Testis (tissue), 3 donors: Measurements from ENCODE around the gene SBNO2. TPM values are rescaled to one million over a fixed set of nuclear protein-coding genes. Genes with fewer than 3 reads are reported as not detected.

Source experiments
- DNase-seq: peaks from one replicate; pipeline ENCODE4 v3.0.0-alpha.2; 2019
- H3K27ac ChIP-seq, 2 donors: fragments of 200-600 bp; sonication (generic); one replicate each; pipeline ENCODE4 v1.5.1; 2019
- H3K27me3 ChIP-seq: fragments of 200-600 bp; sonication (generic); one replicate; pipeline ENCODE4 v1.5.1; 2019
- H3K36me3 ChIP-seq: fragments of 200-600 bp; sonication (generic); one replicate; pipeline ENCODE4 v1.5.1; 2017; ENCODE audit warnings: low read depth; ENCODE audit errors: missing control alignments
- H3K4me1 ChIP-seq: fragments of 200-600 bp; sonication (generic); one replicate; pipeline ENCODE4 v1.5.1; 2019
- H3K4me3 ChIP-seq, 2 donors: fragments of 200-600 bp; sonication (generic); one replicate each; pipeline ENCODE4 v1.5.1; 2017 to 2019
- H3K9me3 ChIP-seq: fragments of 200-600 bp; sonication (generic); one replicate; pipeline ENCODE4 v1.5.1; 2017
- POLR2A ChIP-seq: fragments of 450-650 bp; IDR thresholded peaks from one replicate; pipeline ENCODE4 v1.6.1; 2017; ENCODE audit warnings: antibody characterized with exemption, mild to moderate bottlenecking, moderate library complexity
- WGBS, 2 donors: methylation state at CpG; one replicate each; pipeline ENCODE4 v1.1.5; 2018; 5-methylcytosine and 5-hydroxymethylcytosine counted together
- intact Hi-C: fragments of 100-400 bp; cut with DNase I; formaldehyde crosslinking; loops from one replicate; pipeline ENCODE4 v1.15.1; 2023; ENCODE audit warnings: low total_unique reads
- polyA plus RNA-seq: library from polyadenylated mRNA; stranded (reverse); fragments of 350-450 nt; fragmentation: Illumina TruSeq; extraction: RNeasy Lipid Tissue Mini Kit (QIAGEN cat#74804); gene quantifications from one replicate; pipeline ENCODE4 v1.2.3, GENCODE V29; 2014; ENCODE audit warnings: low read depth, low replicate concordance; ENCODE audit not compliant: insufficient read depth
- total RNA-seq, 2 donors: library from RNA; depleted of rRNA; stranded (reverse); fragments of >200 nt; gene quantifications; one replicate each; pipeline ENCODE4 v1.2.3, GENCODE V29; 2016
- TF ChIP-seq, protein P1 (sequence below), 3 experiments: fragments of 450-650 bp in 2 of 3; fragments of 200-600 bp in 1 of 3; sonication (generic) in 1 of 3; IDR thresholded peaks; one replicate each; pipeline ENCODE4 v1.5.1; 2016 to 2019; ENCODE audit warnings: antibody characterized with exemption in 3 of 3, mild to moderate bottlenecking in 2 of 3, moderate library complexity in 1 of 3

The SBNO2 gene
- total and polyA plus RNA-seq, 3 donors from 2014 or later, result 34.3 to 65.0 (median 58.9) TPM

DNA sequence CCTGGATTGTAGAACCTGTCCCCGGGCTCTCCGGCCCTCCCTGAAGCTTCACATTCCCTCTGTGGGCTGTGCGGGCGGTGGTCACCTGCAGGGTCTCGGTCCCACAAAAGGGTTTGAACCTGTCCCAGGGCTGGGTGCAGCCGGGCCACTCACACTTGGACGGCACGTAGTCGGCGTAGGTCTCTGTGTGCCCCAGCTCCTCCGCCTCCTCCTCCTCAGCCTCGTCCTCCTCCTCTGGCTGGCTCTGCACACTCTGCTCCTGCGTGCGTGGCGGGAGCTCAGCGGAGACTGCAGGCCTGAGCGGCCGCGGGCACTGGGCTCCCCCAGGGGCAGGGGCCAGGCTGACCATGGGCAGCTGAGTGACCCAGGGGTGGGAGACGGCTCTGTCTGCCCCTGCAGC lies 50.7 kb downstream of the SBNO2 start:
- Histone ChIP-seq H3K27ac (no peak overlapping the region), H3K27me3 (no peaks in the 10 kb centered on the region), H3K9me3 (no peaks in the 10 kb centered on the region), H3K4me3 (no peak overlapping the region), H3K36me3 (peaks cover 4% of the 10 kb centered on the region), H3K4me1 (no peaks in the 10 kb centered on the region)
- 89 to 95% methylated on average over 4 to 20 of the region's 20 CpGs for WGBS, 2 donors
- no peak for TF ChIP-seq POLR2A
- TF ChIP-seq, protein P1, sequence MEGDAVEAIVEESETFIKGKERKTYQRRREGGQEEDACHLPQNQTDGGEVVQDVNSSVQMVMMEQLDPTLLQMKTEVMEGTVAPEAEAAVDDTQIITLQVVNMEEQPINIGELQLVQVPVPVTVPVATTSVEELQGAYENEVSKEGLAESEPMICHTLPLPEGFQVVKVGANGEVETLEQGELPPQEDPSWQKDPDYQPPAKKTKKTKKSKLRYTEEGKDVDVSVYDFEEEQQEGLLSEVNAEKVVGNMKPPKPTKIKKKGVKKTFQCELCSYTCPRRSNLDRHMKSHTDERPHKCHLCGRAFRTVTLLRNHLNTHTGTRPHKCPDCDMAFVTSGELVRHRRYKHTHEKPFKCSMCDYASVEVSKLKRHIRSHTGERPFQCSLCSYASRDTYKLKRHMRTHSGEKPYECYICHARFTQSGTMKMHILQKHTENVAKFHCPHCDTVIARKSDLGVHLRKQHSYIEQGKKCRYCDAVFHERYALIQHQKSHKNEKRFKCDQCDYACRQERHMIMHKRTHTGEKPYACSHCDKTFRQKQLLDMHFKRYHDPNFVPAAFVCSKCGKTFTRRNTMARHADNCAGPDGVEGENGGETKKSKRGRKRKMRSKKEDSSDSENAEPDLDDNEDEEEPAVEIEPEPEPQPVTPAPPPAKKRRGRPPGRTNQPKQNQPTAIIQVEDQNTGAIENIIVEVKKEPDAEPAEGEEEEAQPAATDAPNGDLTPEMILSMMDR (IDR thresholded peaks at IDR 0.05), result no peak
- DNase-seq, result no peak
- intact Hi-C loops, result no loop called here

DNA sequence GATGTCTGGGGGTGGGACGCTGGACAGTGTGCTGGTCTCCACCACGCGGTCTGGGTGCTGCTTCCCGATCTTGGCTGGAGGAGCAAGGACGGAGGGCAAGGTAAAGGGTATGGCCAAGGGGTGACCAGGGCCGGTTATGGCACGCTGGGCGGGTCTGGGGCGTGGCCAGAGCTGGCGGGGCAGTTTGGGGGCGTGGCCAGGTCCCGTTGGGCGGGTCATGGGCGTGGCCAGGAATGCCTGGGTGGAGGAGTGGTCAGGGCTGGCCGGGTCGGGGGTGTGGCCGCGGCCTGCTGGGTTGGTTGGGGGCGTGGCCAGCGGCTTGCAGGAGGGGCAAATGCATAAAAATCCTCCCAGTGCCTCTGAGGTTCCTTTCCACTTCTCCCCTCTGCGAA lies 51.1 kb downstream of the SBNO2 start:
- Histone ChIP-seq H3K27me3 (no peaks in the 10 kb centered on the region), H3K4me1 (no peaks in the 10 kb centered on the region), H3K9me3 (no peaks in the 10 kb centered on the region), H3K36me3 (peaks cover 4% of the 10 kb centered on the region), H3K4me3 (no peak overlapping the region), H3K27ac (no peak overlapping the region)
- TF ChIP-seq, protein P1 (IDR thresholded peaks at IDR 0.05), result no peak
- no peak for TF ChIP-seq POLR2A
- DNase-seq, result peak; percentile 44
- 68 to 76% methylated on average over 17 to 20 of the region's 21 CpGs for WGBS, 2 donors
- intact Hi-C loops, result no loop called here

- H3K9me3 ChIP-seq, result no peaks in the 10 kb centered on the region
- TF ChIP-seq, protein P1 (IDR thresholded peaks at IDR 0.05), result no peak
- TF ChIP-seq POLR2A, result no peak
- no peak overlapping the region for H3K4me3 ChIP-seq
- intact Hi-C loops, result no loop called here
- no peak overlapping the region for H3K27ac ChIP-seq
- 94 to 96% methylated on average over 36 to 48 of the region's 63 CpGs for WGBS, 2 donors
- H3K4me1 ChIP-seq, result no peaks in the 10 kb centered on the region
- no peak for DNase-seq
- H3K36me3 ChIP-seq, result peaks cover 4% of the 10 kb centered on the region
- H3K27me3 ChIP-seq, result no peaks in the 10 kb centered on the region
Measured at GRCh38 chr19:1122021-1122971, 51.8 kb downstream of the SBNO2 start.

GRCh38 chr19:1121395-1121794 lies 52.7 kb downstream of the SBNO2 start:
- DNase-seq, result no peak
- no peak overlapping the region for H3K4me3 ChIP-seq

More at GRCh38 chr19:1121395-1121794, 52.7 kb downstream of the SBNO2 start:
- 87 to 88% methylated on average over 10 of the region's 10 CpGs for WGBS, 2 donors
- no peak overlapping the region for H3K27ac ChIP-seq
- intact Hi-C loops, result no loop called here
- no peaks in the 10 kb centered on the region for H3K9me3 ChIP-seq
- H3K36me3 ChIP-seq, result peaks cover 4% of the 10 kb centered on the region
- no peaks in the 10 kb centered on the region for H3K4me1 ChIP-seq
- no peaks in the 10 kb centered on the region for H3K27me3 ChIP-seq
- TF ChIP-seq POLR2A, result no peak
- TF ChIP-seq, protein P1 (IDR thresholded peaks at IDR 0.05), result no peak
